ENCODE results near the gene MRM2.
A peak's percentile ranks its signal among the peaks of the same experiment; 100 is the strongest.
"Not testable (repeated sequence)": the region's sequence is repeated elsewhere in the genome, so short reads cannot be mapped to it uniquely, and the experiment has no call there.

Gene MRM2

DNA sequence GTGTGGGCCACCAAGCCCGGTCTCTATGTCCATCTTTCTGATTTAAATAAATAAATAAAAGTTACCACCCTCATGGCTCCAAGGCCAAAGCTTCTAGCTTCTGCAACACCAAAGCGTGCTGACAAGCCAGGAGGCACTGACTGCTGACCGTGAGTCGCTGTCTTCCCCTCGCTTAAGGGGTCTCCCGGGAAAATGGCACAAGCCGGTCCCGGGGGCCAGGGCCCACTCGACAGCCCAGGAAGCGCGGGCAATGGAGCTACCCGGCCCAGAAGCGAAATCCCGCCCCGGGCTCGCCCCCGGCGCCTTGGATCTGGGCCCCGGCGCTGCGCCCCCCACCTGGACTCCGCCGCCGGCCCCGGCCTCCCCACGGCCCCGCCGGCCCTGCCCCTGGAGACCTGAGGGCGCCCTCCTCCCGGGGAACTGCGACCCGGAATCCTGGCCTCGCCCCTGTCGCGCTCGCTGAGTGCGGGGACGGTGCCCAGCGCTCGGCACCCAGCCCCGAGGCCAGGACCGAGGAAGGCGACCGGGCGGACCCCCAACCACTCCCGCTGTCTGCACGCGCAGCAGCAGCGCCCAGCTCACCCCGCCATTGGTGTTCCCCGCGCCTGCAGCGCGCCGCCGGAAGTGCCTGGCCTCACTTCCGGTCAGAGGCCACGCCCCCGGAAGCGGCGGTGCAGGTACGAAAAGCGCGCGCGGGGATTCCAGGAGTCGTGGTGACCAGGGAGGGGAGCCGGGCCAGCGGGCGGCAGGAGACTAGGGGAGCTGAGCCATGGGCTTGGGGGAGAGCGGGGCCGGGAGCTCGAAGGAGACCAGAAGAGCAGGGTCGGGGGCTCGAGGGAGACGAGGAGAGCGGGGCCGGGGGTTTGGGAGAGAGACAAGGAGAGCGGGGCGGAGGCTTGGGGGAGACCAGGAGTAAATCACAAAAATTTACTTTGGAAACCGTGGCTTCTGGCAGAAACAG lies at the start of gene MRM2, which contains the start of gene NUDT1:
TSS of gene MRM2 (minus strand) at position 626 of the 961 bp plus-strand sequence. CDS start at position 590, 36 bp downstream.
TSS of gene NUDT1 (plus strand) at position 647 of the 961 bp plus-strand sequence. CDS start 2,349 bp downstream, outside the sequence.
- DNase-seq (ENCODE audit: low read depth, low spot score) = peak; percentile 46

- no peak for DNase-seq (ENCODE audit: low read depth, low spot score)
Measured at GRCh38 chr7:2290877-2291276, 48.9 kb upstream of the MRM2 start.

GRCh38 chr7:2289621-2290020 lies 47.6 kb upstream of the MRM2 start:
- no peak for DNase-seq (ENCODE audit: low read depth, low spot score)

DNA sequence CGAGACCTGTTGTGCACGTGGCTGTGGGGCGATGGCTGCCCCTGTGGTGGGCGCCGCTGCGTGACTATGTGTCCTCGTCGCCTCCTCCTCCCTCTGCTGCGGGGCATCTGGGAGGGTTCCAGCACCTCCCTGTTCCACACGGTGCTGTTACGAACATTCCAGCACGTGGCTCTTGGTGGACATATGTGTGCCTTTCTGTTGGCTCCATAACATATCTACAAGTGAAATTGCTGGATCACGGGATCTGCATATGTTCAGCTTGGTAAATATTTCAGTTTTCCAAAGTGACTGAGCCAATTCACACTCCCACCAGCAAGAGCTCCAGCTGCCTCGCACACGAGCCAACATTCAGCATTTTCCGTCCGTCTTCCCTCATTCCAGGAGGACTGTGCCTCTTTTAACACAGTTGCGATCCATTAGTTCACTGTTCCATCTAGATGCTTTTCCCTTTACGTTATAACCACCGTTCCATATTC lies 47.1 kb upstream of the MRM2 start:
- DNase-seq (ENCODE audit: low read depth, low spot score) = no peak

DNA sequence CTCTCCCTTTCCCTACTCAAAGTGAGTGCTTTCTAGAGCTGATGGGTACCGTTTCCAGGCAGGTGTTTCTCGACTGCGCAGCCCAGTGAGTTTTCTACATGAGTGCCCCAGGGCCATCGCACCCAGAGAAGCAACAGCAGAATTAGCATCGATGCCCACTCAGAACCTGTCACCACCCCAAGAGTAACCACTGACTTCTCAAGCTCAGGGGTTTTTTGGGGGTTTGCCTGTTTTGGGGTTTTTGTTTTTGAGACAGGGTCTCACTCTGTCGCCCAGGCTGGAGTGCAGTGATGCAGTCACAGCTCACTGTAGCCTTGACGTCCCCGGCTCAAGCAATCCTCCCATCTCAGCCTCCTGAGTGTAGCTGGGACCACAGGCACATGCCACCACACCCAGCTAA lies 46.5 kb upstream of the MRM2 start:
- DNase-seq (ENCODE audit: low read depth, low spot score) = no peak

DNA sequence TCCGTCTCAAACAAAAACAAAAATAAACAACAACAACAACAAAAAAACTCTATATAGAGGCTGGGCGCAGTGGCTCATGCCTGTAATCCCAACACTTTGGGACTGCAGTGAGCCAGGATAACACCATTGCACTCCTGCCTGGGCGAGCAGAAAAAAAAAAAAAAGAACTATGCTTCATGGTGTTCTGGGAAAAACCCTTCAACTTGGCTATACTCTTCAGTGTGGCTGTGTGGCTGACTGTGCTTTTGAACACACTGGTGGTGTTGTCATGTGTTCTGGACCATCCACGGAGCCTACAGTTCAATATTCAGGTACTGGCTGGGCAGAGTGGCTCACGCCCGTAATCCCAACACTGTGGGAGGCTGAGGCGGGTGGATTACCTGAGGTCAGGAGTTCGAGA lies 45.7 kb upstream of the MRM2 start:
- DNase-seq (ENCODE audit: low read depth, low spot score) = no peak

GRCh38 chr7:2283074-2283473 lies 41.1 kb upstream of the MRM2 start:
- no peak for DNase-seq (ENCODE audit: low read depth, low spot score)

- DNase-seq (ENCODE audit: low read depth, low spot score) = no peak
Measured at GRCh38 chr7:2282185-2282751, 40.3 kb upstream of the MRM2 start.

GRCh38 chr7:2281541-2281940 lies 39.5 kb upstream of the MRM2 start:
- no peak for DNase-seq (ENCODE audit: low read depth, low spot score)

- DNase-seq (ENCODE audit: low read depth, low spot score) = no peak
Measured at GRCh38 chr7:2280424-2280823, 38.4 kb upstream of the MRM2 start.

DNA sequence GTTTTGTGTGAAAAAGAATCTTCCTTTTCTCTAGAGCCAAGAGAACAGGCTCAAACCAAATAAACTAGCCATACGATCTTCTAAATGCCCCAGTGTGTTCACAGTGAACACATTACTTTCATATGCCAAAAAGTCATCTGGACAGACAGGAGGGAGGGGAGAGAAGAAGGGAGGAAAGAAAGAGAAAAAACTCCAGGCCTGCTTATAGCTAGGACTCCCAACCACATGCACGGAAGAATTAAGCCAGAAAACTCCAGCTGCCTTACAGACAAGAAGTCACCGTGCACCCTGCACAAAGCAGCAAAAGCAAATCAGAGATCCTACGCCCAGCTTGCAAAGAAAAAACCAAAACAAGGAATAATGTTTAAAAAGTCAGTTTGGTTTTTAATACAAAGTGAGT lies 37.9 kb upstream of the MRM2 start:
- no peak for DNase-seq (ENCODE audit: low read depth, low spot score)

- no peak for DNase-seq (ENCODE audit: low read depth, low spot score)
Measured at GRCh38 chr7:2278026-2278425, 36.0 kb upstream of the MRM2 start.

DNA sequence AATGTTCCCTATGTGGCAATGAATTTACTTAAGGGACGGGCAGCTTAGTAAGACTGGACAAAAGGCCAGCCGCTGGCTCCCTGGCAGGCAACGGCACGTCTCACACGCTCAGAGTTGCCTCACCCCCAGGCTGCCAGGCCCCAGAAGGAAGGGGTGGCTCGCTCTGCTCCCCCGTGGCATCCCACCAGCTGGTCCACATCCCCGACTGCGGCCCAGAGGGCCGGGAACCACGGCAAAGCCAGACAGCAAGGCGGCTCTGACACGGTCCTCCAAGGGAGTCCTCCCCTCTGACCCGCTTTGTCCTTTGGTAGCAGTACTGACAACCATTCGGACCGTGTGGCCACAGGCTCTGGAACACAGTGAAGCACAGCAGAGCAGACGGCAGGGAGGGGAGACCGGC lies 34.1 kb upstream of the MRM2 start:
- DNase-seq (ENCODE audit: low read depth, low spot score) = no peak

GRCh38 chr7:2275101-2275500 lies 33.1 kb upstream of the MRM2 start:
- DNase-seq (ENCODE audit: low read depth, low spot score) = no peak

DNA sequence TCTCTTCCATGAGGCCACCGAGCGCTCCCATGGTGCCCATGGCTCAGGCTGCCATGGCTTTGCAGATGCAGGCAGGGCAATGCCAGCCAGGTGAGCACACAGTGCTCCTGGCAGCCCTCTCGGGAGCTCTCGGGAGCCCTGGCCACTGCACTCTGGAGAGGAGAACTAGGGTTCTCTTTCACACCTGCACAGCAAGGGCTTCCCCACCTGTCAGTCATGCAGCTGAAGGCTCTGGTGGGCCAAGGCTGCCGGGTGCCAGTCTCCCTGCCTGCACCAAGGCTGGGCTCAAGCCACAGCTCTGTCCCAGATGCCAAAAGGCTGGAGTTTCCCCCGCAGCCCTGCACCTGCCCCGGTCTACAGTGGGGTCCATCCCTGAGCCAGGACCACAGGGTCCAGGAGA lies 32.7 kb upstream of the MRM2 start:
- no peak for DNase-seq (ENCODE audit: low read depth, low spot score)

DNA sequence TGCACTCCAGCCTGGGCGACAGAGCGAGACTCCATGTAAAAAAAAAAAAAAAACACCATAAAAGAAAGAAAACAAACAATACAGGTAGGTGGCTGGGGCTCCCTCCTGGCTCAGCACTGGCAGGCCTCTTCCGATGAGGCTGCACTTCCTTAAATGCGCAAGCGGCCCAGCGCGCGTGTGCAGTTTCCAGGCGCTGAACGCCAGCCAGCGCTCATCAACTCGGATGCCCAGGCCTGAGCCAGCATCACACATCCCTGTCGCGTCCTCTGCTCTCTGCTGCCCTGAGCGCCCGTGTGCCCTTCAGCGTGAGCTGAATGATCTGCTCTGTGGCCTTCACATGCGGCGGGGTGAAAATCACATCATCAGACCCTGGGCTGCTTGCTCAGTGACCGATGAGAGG lies 31.9 kb upstream of the MRM2 start:
- no peak for DNase-seq (ENCODE audit: low read depth, low spot score)

GRCh38 chr7:2272031-2272430 lies 30.0 kb upstream of the MRM2 start:
- no peak for DNase-seq (ENCODE audit: low read depth, low spot score)

GRCh38 chr7:2271273-2272026 lies 29.4 kb upstream of the MRM2 start:
- no peak for DNase-seq (ENCODE audit: low read depth, low spot score)

DNA sequence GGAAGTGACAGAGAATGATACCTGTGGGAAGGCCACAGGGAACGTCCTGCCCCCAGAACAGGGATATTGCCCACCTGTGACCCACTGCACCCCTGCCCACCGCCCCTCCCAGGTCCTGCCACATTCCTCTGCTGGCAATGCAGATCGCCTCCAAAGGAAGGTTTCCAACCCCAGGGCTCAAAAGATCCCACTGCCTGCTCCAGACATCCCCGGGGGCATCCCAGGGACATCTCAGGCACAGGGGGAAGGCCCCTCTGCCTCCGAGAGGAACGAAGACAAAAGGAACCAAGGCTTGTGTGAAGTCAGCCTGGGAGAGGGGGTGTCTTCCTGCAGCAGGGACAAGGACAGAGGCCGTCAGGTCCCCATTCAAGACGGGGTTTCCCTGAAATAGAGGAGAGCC lies 28.5 kb upstream of the MRM2 start:
- DNase-seq (ENCODE audit: low read depth, low spot score) = no peak

GRCh38 chr7:2269991-2270460 lies 28.0 kb upstream of the MRM2 start:
- DNase-seq (ENCODE audit: low read depth, low spot score) = no peak

DNA sequence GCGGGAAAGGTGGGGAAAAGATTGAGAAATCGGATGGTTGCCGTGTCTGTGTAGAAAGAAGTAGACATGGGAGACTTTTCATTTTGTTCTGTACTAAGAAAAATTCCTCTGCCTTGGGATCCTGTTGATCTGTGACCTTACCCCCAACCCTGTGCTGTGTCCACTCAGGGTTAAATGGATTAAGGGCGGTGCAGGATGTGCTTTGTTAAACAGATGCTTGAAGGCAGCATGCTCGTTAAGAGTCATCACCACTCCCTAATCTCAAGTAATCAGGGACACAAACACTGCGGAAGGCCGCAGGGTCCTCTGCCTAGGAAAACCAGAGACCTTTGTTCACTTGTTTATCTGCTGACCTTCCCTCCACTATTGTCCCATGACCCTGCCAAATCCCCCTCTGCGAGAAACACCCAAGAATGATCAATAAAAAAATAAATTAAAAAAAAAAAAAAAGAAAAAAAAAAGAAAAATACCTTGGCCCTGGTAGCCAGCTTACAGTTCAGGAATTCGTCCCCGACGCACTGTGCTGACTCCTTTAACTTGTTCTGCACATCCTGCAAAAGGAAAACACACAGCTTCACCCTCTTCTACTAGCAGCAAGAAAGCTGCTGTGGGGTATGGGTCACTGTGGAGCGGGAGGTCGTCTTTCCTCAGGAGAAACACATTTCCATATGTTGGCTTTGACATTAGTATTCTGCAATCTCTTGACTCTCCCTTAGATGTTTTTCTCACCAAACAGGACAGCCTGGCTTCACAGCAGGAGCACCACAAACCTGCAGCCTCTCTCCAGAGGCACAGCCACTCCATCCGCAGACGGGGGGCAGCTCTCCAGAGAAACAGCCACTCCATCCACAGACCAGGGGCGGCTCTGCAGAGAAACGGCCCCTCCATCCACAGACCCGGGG lies 27.3 kb upstream of the MRM2 start:
- not testable (repeated sequence) for DNase-seq (ENCODE audit: low read depth, low spot score)
